ENCODE results near the gene STK33.

GRCh38 chr11:8344346-8344745, 249.7 kb downstream of the STK33 start:
- TF ChIP-seq SPI1 (IDR thresholded peaks at IDR 0.05; ENCODE audit: low read depth, low read length) (no peak), POLR2A (IDR thresholded peaks at IDR 0.05; ENCODE audit: low read depth, low read length) (no peak), TAF1 (IDR thresholded peaks at IDR 0.05; ENCODE audit: low read depth, low read length) (no peak)

Measured in GM12891 (cell line).